NCI-H69 (cell line): ENCODE results near the gene NR3C2.

Experiments
- DNase-seq: peaks from one replicate; lab custom pipeline; 2025; lab: John Stamatoyannopoulos, UW

Gene NR3C2

DNA sequence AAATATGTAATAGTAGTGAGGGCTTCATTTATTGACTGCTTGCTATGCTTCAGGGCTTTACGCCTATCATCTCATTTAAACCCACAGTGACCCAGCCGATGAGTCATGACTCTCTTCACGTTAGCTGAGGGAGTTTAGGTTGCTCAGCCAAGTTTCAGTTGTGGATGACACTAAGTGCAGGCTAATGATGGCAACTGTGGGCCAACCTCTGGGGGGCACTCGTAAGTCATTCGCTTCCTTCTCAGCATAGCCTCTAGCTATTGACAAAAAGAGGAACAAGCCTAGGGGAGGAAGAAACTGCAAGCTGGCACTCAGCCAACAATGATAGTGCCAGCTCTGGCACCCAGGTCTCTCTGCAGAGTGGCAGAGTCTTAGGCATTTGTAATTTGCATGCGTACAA lies 385.3 kb downstream of the NR3C2 start:
- DNase-seq = peak; percentile 87

DNA sequence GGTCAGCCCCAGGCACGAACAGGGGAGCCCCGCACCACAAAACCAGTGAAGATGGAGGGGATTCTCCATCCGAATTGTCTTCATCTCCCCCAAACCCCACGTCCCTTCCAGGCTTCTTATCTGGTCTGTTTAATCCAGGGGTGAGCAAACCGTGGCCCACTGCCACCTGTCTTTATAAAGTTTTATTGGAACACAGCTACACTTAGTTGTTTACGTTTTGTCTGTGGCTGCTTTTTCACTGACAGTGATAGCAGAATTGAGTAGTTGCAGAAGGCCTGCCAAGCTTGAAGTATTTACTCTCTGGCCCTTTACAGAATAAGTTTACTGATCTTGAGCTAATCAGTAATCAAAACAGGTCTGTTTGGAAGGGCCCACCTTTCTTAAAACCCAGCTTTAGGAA lies 386.4 kb downstream of the NR3C2 start:
- no peak for DNase-seq

DNA sequence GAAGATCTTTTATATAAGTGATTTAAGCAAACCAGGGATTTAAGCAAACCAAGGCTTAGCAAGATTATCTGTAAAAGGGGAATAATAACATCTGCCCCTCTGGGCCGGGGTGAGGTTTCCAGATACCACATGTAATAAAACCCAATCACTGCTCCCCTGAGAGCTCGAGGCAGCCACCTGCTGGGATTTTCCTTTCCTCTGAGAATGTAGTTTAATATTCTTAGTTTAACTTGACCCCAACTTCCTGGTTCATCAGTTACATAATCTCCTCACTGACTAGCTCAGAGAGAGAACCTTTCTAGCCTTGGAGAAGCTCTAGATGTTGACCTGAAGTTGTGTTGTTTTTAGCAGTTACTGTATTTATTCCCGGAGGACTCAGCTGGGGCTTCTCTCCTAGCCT lies 387.9 kb downstream of the NR3C2 start:
- peak; percentile 57 for DNase-seq

DNA sequence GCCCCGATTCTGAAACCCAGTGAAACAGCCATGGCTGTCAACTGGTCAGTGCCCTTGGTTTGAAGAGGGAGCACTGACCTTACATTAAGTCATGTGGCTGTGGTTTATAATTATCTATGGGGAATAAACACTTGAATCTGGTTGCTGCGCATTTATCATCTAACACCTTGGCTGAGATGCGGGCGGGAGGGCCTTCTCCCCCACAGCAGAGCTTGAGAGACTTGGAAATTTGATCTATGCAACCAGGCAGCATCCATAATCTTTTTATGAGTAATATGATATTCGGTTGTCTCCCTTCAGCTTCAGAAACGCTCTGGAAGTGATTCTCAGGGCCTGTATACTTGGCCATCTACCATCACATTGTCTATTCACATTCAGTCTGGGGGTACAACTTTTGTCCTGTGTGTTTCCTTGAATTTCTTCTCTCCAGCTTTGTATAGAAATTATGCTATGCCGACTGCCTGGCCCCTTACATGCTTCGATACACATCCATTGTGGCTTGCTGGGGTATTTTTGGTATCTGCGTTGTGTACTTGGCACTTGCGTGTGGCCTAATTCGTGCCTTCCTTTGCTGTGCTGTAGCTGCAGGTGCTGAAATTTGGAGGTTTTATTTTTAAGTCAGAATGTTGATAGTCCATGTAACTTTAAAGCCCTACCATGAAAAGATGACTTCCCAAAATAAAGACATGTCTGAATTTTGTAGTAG lies 388.8 kb downstream of the NR3C2 start:
- peak; percentile 44 for DNase-seq

DNA sequence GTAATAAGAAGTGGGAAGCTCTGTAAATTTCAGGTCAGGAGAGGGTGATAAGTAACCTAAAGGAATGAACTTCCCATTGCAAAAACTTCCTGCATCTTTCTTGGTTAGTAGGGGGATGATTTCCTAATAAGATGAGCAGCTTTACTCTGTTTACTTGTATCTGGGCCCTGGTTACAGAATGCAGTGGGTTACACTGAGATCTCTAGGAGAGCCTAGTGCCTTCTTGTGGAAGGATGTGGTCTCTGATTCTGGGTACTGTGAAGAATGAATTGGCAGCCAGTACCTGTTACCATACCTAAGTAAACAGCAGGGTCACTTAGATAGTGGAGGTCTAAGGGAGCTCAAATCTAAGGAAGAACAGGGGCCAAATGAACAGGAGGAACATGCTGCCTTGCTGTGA lies 389.8 kb downstream of the NR3C2 start:
- peak; percentile 38 for DNase-seq

DNA sequence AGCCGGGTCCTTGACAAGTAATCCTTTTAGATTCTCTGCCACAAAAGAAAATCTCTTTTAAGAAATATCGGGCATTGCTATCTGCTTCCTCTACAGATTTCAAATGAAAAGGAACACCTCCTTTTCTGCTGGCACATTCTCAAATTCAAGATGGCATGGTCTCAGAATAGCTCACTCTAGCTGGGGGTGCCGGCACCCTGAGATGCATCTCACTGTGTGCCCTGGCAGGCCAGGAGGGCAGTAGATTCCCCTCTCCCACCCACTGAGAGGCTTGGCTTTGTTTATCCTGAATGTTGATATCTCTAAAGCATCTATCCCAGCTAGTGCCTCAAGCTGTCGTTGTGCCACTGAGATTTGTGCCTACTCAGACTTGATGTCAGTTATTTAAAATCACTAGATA lies 390.8 kb downstream of the NR3C2 start:
- DNase-seq = no peak

DNA sequence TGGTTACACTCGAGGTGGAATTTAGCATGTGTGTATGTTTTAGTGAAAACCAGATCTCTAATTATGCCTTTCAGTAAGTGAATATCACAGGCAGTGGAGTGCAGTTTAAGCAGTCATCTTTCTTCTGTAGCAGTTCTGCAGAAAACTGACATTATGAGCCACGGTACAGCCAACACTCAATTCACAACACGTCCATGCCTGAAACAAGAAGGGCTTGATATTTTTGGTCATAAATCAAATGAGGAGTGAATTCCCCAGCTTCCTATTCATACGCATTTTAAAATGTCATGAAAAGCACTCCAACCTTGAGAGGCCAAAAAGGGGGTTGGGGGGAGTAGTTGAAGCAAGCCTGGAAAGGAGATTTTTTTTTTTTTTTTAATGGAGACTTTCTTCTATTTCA lies 393.6 kb downstream of the NR3C2 start:
- no peak for DNase-seq

DNA sequence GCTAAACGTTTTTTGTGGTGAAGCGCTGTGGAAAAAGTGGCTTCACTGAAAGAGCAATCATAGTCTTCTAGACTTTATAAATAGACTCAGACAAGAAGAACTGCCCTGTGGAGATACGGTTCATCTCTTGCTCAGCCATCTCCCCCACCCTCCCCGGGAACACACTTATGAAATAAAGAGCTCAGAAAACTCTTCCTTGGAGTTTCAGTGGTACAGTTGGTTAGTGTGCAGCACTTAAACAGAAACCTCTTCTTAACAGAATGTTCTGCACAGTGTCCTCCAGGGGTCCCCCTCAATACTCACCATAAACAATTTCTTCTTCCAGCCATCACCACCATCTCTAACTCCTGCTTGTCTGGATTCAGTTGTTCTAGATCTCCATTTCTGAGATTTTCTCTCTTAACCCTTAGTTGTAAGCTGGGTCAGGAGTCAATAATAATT lies 397.3 kb downstream of the NR3C2 start:
- DNase-seq = no peak

DNA sequence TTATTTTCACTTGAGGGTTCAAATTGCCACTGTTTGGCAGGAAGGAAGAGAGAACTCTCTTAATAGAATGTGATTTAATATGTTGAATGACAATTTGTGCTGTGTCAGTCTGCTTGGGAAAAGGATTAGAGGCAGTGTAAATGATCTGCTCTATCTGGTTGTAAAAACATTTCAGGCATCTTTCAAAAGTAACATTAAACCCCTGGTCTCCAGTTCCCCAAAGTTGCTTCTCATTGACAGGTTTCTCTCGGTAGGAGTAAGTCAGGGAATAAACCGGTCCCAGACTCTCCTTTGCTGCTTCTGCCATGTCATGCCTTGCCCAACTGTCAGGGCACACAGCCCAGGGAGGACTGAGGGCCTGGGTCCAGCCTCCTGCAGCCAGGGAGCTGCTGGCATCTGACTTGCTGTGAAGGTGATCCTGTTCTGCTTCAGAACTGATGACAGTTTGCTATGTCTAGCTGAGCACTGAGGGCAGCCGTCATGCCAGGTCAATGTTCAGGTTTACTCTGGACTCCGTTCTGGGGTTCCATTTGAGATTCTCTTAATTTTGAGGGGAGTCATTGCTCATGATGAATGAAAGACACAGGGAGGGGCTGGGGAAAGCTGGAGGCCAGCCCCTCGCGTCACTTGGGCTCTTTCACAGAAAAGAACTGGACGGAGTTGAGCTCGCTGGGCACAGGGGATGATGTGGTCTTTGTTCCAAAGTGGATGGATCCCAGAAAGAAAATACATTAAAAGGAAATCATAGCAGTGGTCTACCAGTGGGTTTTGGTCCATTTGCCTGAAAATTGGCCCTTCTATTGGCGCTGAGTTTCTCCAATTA lies 397.9 kb downstream of the NR3C2 start:
- DNase-seq = no peak

DNA sequence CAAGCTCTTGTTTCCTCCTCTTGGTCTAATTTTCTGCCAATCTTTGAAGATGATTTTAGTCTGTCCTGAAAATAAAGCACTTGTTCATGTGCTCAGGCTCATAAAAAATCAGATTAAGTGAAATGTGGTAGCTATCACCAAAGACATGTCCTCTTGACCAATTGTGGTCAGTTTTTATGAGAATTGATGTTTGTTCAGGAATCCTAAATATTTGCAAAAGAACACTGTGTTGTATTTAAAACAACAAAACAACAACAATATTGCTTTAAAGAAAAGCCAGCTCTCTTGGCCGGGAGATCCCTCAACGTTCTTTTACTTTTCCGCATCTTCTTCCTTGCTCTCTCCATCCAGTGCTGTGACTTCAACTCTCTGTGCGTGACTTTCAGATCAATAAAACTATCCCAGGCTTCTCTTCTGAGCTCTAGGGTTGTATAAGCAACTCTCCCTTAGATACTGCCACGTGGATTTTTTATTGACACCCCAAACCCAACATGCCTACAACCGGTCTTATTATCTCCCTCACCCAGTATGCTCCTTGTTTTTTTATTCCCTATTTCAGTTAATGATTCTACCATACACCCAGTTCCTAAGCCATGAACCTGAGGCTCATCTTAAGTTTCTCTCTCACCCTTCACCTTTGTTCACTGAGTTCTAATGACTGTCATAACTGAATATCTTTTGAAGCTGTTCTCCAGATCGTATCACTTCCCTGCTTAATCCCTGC lies 400.4 kb downstream of the NR3C2 start:
- DNase-seq = no peak

DNA sequence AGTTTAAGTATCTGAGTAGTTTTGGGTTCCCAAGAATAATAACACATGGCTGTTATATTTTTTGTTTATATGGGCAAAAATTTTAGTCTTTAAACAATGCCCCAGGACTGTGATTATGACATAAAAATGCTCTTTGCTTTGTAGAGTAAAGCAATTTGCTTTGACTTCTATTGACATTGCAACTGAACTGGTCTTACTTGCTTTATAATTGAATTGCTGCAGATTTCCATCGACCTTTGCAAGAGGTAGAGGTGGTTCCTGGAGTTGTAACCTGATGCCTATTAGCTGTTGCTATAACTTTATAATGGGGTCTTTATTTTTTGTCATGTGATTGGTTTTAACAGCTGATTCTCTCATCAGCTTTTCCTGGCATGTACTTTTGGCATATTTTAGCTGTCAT lies 407.4 kb downstream of the NR3C2 start:
- peak; percentile 32 for DNase-seq

DNA sequence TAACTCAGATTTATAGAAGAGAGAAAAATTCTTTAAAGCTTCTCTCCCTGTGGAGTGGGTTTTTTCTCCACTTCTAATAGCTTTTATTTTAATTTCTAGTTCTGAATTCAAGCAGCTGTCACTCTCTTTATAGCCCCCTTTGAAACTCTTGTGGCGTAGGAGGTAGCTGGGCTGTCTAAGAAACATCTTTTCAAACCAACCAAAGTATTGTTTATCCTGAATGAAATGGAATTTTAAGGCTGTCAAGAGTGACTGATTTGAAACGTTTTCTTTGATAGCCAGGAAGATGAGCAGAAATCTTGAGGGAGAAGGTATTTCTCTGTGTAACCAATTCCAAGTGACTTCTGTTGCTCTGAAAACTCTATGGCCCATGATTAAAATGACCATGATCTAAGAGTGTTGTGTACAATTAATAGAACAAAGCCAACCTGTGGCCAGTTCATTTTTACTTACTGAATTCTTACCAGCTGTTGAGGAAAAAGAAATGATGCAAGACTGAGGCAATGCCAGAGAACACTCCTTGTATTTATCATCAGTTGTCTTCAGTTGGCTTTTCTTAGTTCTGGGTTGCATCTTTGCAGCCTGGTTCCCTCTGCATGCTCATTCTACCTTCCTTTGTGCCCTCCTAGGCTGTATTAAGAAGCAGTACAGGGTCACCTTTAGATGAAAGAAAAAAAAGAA lies 411.9 kb downstream of the NR3C2 start:
- DNase-seq = peak; percentile 4

DNA sequence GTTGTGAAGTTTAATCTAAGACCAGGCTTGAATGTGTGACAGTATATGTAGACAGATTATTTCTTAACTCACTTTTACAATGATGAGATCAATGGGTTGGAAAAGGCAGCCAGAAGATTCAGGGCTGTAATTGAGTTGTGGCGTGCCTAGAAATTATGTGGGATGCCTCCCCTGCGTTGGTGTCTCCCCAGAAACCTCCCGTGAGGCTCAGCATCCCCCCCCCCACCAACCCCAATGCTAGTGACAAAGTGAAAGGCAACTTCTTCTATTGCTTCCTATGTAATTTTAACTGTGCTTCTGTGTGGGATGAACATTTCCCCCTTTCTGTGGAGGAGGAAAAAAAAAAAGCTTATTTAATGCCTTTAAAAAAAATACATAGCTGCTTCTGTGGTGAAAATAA lies 412.4 kb downstream of the NR3C2 start:
- no peak for DNase-seq
